HG03108 (cell line): ENCODE data around the gene C11orf42.

Experiments used
- ATAC-seq: cut with Tn5 transposase; IDR thresholded peaks from one replicate; pipeline ENCODE4 v1.9.1; 2021; ENCODE audit warnings: moderate library complexity; ENCODE audit not compliant: unreplicated experiment

The C11orf42 gene

DNA sequence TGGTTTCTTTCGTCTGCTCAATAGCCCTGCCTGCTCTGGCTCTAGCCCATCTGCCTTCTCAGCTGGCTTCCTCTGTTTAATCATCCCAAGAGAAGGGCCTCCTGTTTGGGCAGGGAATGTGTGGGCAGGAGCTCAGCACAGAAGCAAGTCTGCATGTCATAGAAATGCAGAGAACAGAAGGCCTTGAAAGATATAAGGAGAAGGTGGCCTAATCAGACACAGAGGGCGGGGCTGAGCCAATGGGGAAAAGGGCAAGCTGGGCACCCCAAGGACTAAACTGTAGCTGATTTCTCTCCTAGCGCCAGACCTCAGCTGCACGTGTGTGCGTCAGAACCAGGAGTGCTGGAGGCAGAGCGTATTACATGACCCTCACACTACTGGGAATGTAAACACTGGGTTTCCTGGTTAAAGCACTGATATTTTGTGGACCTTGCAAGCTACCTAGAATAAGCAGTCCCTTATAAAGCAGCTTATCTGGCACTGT, 46.7 kb downstream of the C11orf42 start:
- no peak for ATAC-seq

DNA sequence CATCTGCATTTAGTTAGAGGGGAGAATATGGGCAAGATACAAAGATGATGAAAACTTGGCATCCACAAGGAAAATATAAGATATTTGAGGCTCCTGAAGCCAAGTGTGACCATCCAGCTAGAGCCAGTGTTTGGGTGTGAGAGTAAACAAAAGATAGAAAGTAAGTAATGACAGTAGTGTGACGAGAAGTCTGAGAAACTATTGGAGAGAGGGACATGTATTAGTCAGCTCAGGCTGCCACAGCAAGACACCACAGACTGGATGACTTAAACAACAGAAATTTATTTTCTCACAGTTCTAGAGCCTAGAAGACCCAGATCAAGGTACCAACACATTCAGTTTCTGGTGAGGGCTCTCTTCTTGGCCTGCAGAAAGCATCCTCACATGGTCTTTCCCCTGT, 47.8 kb downstream of the C11orf42 start:
- ATAC-seq, result peak; percentile 36

DNA sequence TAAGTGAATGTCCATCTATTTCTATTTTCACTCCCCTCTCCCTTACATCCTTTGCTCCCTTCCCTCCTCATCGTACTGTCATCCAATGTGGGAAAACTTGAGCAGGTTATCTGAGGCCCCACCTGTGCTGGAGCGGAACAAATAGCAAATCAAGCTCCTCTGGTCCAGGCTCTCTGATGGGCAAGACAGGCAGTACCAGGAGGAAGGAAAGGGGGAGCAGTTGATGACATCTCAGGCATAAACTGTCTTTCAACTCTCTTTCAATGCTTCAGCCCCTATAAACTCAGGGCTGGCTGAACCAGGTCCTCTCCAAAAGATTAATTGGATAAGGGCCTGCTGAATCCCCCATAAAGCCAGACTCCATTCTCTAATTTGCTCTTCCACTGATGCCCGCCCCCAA, 52.8 kb downstream of the C11orf42 start:
- ATAC-seq, result no peak

DNA sequence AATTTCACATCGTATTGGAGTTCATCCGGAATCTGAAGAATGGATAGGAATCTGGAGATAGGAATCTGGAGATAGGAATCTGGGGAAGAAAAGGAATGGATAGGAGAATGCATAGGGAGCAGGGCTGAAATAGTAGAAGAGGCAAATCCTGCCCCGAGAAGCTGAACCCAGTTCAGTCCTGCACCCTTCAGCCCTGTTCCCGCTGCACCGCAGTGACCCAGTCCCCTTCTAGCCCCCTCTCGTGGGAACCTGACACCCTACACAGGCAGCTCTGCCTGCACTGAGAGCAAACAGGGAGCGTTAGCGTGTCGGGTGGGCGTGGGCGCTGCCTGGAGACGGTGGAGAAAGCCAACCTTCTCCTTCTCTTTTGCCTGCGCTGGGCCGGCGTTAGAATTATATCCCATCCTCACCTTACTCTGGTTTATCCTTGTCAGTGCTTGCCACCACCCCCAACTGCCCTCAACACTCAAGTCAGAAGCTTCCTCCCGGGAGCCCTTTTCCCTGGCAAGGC, 53.3 kb downstream of the C11orf42 start:
- no peak for ATAC-seq

DNA sequence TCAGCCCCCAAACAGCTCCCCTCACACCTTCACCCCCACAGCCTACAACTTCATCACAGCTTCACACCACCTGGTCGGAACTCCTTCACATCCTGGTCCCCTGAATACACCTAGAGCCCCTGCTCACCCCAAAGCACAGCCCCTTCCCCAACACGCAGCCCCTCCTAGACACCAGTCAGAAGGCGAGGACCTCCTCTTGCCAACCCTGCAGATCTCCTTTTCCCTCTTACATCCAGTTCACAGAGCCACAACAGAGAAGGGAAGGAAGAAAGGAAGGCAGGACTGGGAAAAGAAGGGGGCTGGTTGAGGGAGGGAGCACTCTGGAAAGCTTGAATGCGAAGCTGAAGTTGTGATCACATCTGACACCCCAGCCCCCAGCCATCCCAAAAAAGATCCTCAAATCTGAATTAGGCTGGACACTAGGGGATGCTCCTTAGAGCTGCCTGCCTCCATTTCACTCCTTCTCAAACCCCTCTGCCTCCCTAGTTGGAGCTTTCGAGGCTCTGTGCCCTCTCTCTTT, 54.9 kb downstream of the C11orf42 start:
- ATAC-seq, result no peak
